GM12874 (cell line): ENCODE data around the gene INTS6L.

ENCODE experiments used
- TF ChIP-seq, protein P1 (sequence below): IDR thresholded peaks from 2 replicates; pipeline ENCODE4 v1.5.1; 2011; ENCODE audit warnings: low read depth, mild to moderate bottlenecking, control low read depth, low read length, moderate library complexity; ENCODE audit not compliant: insufficient read depth

The INTS6L gene, protein sequence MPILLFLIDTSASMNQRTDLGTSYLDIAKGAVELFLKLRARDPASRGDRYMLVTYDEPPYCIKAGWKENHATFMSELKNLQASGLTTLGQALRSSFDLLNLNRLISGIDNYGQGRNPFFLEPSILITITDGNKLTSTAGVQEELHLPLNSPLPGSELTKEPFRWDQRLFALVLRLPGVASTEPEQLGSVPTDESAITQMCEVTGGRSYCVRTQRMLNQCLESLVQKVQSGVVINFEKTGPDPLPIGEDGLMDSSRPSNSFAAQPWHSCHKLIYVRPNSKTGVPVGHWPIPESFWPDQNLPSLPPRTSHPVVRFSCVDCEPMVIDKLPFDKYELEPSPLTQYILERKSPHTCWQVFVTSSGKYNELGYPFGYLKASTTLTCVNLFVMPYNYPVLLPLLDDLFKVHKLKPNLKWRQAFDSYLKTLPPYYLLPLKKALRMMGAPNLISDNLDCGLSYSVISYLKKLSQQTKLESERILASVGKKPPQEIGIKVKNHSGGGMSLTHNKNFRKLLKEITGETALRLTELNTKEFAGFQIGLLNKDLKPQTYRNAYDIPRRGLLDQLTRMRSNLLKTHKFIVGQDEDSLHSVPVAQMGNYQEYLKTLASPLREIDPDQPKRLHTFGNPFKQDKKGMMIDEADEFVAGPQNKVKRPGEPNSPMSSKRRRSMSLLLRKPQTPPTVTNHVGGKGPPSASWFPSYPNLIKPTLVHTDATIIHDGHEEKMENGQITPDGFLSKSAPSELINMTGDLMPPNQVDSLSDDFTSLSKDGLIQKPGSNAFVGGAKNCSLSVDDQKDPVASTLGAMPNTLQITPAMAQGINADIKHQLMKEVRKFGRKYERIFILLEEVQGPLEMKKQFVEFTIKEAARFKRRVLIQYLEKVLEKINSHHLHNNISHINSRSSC

DNA sequence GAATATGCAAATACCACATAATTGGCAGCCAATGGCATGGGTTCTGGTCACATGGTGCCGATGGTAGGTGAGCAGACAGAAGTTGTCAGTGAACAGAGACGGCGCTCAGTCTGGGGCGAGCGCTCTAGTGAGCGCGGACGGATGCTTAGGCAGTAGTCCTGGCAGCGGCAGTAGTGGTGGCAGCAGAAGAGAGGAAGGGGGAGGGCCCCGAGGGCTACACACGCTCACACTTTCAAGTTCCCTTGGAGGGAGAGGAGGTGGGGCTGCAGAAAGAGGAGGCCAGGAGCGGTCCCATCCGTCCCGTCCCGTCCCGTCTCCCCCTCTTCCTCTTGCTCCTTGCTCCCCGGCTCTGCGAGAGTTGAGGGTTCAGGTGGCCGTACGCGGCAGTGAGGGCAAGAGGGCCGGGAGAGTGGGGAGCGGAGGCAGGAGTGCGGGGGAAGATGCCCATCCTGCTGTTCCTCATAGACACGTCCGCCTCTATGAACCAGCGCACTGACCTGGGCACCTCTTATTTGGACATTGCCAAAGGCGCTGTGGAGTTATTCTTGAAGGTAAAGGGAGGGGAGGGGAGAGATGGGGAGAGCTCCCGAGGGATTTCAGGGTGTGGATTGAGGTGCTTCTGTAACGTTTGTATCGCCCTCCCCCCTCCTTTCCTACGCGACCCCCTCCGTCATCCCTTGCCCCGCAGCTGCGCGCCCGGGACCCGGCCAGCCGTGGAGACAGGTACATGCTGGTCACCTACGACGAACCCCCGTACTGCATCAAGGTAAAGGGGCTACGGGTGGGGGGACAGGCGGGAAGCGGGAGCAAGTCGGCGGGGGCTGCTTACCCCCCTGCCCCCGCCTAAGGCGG lies at the start of gene INTS6L:
Gene INTS6L, plus strand, starts transcription at position 108 of the 852 bp plus-strand sequence. Its CDS starts 333 bp downstream, at position 441.
- TF ChIP-seq, protein P1, sequence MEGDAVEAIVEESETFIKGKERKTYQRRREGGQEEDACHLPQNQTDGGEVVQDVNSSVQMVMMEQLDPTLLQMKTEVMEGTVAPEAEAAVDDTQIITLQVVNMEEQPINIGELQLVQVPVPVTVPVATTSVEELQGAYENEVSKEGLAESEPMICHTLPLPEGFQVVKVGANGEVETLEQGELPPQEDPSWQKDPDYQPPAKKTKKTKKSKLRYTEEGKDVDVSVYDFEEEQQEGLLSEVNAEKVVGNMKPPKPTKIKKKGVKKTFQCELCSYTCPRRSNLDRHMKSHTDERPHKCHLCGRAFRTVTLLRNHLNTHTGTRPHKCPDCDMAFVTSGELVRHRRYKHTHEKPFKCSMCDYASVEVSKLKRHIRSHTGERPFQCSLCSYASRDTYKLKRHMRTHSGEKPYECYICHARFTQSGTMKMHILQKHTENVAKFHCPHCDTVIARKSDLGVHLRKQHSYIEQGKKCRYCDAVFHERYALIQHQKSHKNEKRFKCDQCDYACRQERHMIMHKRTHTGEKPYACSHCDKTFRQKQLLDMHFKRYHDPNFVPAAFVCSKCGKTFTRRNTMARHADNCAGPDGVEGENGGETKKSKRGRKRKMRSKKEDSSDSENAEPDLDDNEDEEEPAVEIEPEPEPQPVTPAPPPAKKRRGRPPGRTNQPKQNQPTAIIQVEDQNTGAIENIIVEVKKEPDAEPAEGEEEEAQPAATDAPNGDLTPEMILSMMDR = no peak

DNA sequence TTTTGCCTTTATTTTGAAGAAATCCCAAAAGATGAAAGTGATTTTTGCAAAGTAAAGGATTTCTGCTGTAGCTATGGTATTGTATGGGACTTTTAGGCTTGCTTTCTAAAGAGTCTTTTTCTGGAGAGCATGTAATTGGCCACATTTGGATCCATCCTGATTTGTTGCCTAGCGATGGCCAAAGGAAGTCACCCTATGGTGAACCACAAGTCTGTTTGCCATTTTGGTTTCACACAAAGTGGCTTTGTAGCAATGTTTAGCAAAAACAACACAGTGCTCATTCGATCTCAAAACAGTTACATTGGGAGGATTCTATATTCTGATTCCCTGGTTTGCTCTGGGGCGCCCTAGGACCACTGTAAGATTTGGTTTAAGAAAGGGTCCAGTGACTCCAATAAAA lies 44.1 kb upstream of the INTS6L start:
- TF ChIP-seq, protein P1 = no peak

DNA sequence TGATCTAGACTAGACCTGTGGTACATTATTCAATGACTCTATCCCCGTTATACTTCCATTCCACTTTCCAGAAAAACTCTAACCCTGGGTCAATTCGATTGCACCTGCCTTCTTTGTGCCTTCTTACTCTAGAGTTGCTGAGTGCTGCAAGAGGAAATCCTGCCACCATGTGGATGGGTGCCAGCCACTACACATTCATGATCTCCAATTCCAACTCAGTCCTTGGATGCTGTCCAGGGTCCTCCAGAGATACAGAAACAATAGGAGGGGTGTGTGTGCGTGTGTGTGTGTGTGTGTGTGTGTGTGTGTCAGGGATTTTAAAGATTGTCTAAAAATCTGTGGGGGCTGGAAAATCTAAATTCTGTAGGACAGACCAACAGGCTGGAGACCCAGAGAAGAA lies 42.9 kb upstream of the INTS6L start:
- TF ChIP-seq, protein P1 = peak; percentile 46

DNA sequence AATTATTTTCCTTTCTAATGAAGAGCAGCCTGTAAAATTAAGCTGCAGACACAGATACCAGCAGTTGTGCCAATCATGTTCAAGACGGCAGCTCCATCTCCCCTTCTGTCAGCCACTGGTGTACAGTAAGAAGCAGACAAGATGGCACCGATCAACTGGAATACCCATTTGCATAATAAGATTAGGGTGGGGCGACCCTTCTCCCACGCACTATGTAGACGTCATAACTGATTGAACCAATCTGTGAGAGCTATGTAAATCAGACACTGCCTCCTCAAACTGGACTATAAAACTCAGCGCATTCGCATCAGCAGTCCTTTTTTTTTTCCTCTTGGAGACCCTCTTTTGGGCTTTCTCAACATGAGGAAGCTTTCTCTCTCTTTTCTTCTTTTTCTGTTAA lies 40.4 kb upstream of the INTS6L start:
- TF ChIP-seq, protein P1 = no peak

DNA sequence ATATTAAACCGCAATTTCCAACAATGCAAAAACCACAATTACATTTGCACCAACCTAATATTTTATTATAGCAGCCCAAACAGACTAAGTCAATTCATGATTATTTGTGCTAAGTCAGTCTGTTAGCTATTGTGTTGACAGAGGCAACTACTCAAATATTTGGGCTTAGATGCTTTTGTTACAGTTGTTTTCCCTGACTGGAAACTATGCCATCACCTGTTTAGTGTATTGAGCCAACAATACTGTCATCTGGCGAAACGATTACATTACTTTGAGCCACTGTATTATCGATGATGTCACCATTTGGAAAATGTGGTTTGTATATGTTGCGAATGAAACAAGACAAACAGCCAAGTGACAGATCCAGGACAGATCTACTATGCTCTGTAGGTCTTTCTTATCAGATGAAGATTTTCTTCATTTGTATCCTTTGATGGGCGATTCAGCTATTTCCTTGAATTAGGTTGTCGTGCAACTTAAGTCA lies 38.7 kb upstream of the INTS6L start:
- TF ChIP-seq, protein P1 = no peak

DNA sequence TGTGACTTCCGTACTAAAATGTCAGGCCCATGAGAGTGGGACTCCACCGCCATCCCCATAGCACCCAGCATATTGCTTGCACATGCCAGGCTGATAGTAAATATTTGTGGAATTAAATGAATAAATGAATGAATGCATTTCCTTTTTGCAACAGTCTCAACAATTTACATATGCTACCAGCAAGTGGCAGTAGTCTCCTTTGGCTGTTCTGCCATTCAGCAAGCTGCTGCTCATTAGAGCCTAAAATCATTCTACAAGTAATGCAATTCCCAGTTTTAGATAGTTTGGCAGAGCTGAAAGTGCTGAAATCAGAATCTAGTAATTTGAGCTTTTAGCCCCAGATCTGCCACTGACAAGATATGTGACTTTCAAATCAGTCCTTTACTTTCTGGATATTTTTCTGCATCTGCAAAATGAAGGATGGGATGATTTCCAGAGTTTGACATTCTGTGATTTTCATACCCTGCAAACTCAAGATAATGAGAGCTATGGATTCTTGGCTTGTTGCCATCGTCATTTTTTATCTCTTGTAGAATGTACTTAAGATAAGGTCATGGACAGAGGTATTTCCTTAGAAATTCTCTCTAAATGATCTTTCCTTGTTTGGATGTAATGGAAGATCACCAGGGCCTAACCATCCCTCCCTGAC lies 35.7 kb upstream of the INTS6L start:
- TF ChIP-seq, protein P1 = peak; percentile 46; the same call in 1 of the 2 replicates
